Measurements from ENCODE around the gene FRMD8. TPM values are rescaled to one million over a fixed set of nuclear protein-coding genes. Genes with fewer than 3 reads are reported as not detected.
A peak's percentile ranks its signal among the peaks of the same experiment; 100 is the strongest.

Gene FRMD8
- total RNA-seq, 2 experiments from 2014 or later: 51.0 to 54.7 TPM

GRCh38 chr11:65394125-65394536 is 7.7 kb downstream of the FRMD8 start:
- POLR2A ChIA-PET: interaction anchor here (0.7 to 1.9 kb wide), 2 partner anchors 9 to 105 kb away, joined by 3 to 7 read pairs; partner anchors contain the start of gene MALAT1
- H3K4me3 Mint-ChIP-seq: no peak overlapping the region
- no peaks in the 10 kb centered on the region for H3K27me3 Mint-ChIP-seq (ENCODE audit: low read depth)
- no peak overlapping the region for H3K27ac Mint-ChIP-seq
- DNase-seq (no peak), ATAC-seq (no peak)
- H3K9me3 Mint-ChIP-seq (ENCODE audit: insufficient read depth): no peaks in the 10 kb centered on the region
- peaks cover 25% of the 10 kb centered on the region for H3K4me1 Mint-ChIP-seq (ENCODE audit: low read depth)
- H3K36me3 Mint-ChIP-seq (ENCODE audit: low read depth): peaks cover 41% of the 10 kb centered on the region
- CTCF ChIA-PET: no interaction called here

- Mint-ChIP-seq H3K27ac (no peak overlapping the region), H3K27me3 (ENCODE audit: low read depth) (no peaks in the 10 kb centered on the region), H3K36me3 (ENCODE audit: low read depth) (peaks cover 41% of the 10 kb centered on the region), H3K4me1 (ENCODE audit: low read depth) (peaks cover 6% of the 10 kb centered on the region), H3K4me3 (no peak overlapping the region), H3K9me3 (ENCODE audit: insufficient read depth) (no peaks in the 10 kb centered on the region)
- CTCF ChIA-PET: no interaction called here
- ATAC-seq: no peak
- POLR2A ChIA-PET: interaction anchor here (1.0 to 1.5 kb wide), 2 partner anchors 103 to 109 kb away, joined by 3 to 4 read pairs; partner anchors contain the start of gene MALAT1
- DNase-seq: no peak
Measured at GRCh38 chr11:65395961-65396530, 9.6 kb downstream of the FRMD8 start.

- no peak for DNase-seq
- POLR2A ChIA-PET: interaction anchor here (0.7 to 1.5 kb wide), 3 partner anchors 22 to 108 kb away, joined by 3 to 7 read pairs (median 4); partner anchors contain the start of gene MALAT1
- H3K9me3 Mint-ChIP-seq (ENCODE audit: insufficient read depth): no peaks in the 10 kb centered on the region
- CTCF ChIA-PET: no interaction called here
- H3K27me3 Mint-ChIP-seq (ENCODE audit: low read depth): no peaks in the 10 kb centered on the region
- H3K4me1 Mint-ChIP-seq (ENCODE audit: low read depth): peaks cover 4% of the 10 kb centered on the region
- no peak overlapping the region for H3K4me3 Mint-ChIP-seq
- H3K36me3 Mint-ChIP-seq (ENCODE audit: low read depth): peaks cover 35% of the 10 kb centered on the region
- peak overlapping the region; percentile 52 for H3K27ac Mint-ChIP-seq
- no peak for ATAC-seq
Measured at GRCh38 chr11:65396769-65397745, 10.6 kb downstream of the FRMD8 start.

GRCh38 chr11:65398362-65398910 is 12.0 kb downstream of the FRMD8 start:
- no peak overlapping the region for H3K27ac Mint-ChIP-seq

GRCh38 chr11:65399249-65399648 is 12.8 kb downstream of the FRMD8 start:
- ATAC-seq: no peak
- H3K27ac Mint-ChIP-seq: no peak overlapping the region
- CTCF ChIA-PET: no interaction called here
- no peaks in the 10 kb centered on the region for H3K9me3 Mint-ChIP-seq (ENCODE audit: insufficient read depth)
- peaks cover 34% of the 10 kb centered on the region for H3K36me3 Mint-ChIP-seq (ENCODE audit: low read depth)
- no peak overlapping the region for H3K4me3 Mint-ChIP-seq
- H3K27me3 Mint-ChIP-seq (ENCODE audit: low read depth): no peaks in the 10 kb centered on the region
- POLR2A ChIA-PET: no interaction called here
- H3K4me1 Mint-ChIP-seq (ENCODE audit: low read depth): peaks cover 4% of the 10 kb centered on the region
- DNase-seq: no peak

More at GRCh38 chr11:65398362-65398910, 12.0 kb downstream of the FRMD8 start:
- DNase-seq (no peak), ATAC-seq (no peak)
- Mint-ChIP-seq H3K4me1 (ENCODE audit: low read depth) (peaks cover under 1% of the 10 kb centered on the region), H3K27me3 (ENCODE audit: low read depth) (no peaks in the 10 kb centered on the region), H3K36me3 (ENCODE audit: low read depth) (peaks cover 32% of the 10 kb centered on the region), H3K9me3 (ENCODE audit: insufficient read depth) (no peaks in the 10 kb centered on the region), H3K4me3 (no peak overlapping the region)
- POLR2A ChIA-PET: no interaction called here
- CTCF ChIA-PET: no interaction called here

GRCh38 chr11:65399845-65400244 is 13.4 kb downstream of the FRMD8 start:
- no peak for ATAC-seq
- ChIA-PET CTCF (no interaction called here), POLR2A (no interaction called here)
- Mint-ChIP-seq H3K4me1 (ENCODE audit: low read depth) (peaks cover 4% of the 10 kb centered on the region), H3K27ac (no peak overlapping the region), H3K27me3 (ENCODE audit: low read depth) (no peaks in the 10 kb centered on the region), H3K36me3 (ENCODE audit: low read depth) (peaks cover 34% of the 10 kb centered on the region), H3K4me3 (no peak overlapping the region), H3K9me3 (ENCODE audit: insufficient read depth) (no peaks in the 10 kb centered on the region)
- DNase-seq: no peak

- no peaks in the 10 kb centered on the region for H3K9me3 Mint-ChIP-seq (ENCODE audit: insufficient read depth)
- ChIA-PET CTCF (no interaction called here), POLR2A (no interaction called here)
- peaks cover 4% of the 10 kb centered on the region for H3K4me1 Mint-ChIP-seq (ENCODE audit: low read depth)
- no peak overlapping the region for H3K27ac Mint-ChIP-seq
- H3K27me3 Mint-ChIP-seq (ENCODE audit: low read depth): no peaks in the 10 kb centered on the region
- peaks cover 36% of the 10 kb centered on the region for H3K36me3 Mint-ChIP-seq (ENCODE audit: low read depth)
- DNase-seq (no peak), ATAC-seq (no peak)
- no peak overlapping the region for H3K4me3 Mint-ChIP-seq
Measured at GRCh38 chr11:65400307-65401072, 14.1 kb downstream of the FRMD8 start.

GRCh38 chr11:65401073-65401802 is 14.8 kb downstream of the FRMD8 start:
- no peak for ATAC-seq
- ChIA-PET CTCF (no interaction called here), POLR2A (interaction anchor here (0.6 kb wide), 1 partner anchor 13 kb away, joined by 3 read pairs; no protein-coding TSS in a partner anchor)
- Mint-ChIP-seq H3K27ac (no peak overlapping the region), H3K27me3 (ENCODE audit: low read depth) (no peaks in the 10 kb centered on the region), H3K9me3 (ENCODE audit: insufficient read depth) (no peaks in the 10 kb centered on the region), H3K4me1 (ENCODE audit: low read depth) (peaks cover 4% of the 10 kb centered on the region), H3K36me3 (ENCODE audit: low read depth) (peaks cover 39% of the 10 kb centered on the region), H3K4me3 (no peak overlapping the region)
- DNase-seq: no peak

- ATAC-seq (no peak), DNase-seq (no peak)
- Mint-ChIP-seq H3K36me3 (ENCODE audit: low read depth) (peaks cover 39% of the 10 kb centered on the region), H3K4me3 (no peak overlapping the region), H3K27me3 (ENCODE audit: low read depth) (no peaks in the 10 kb centered on the region), H3K4me1 (ENCODE audit: low read depth) (peaks cover 4% of the 10 kb centered on the region), H3K27ac (no peak overlapping the region), H3K9me3 (ENCODE audit: insufficient read depth) (no peaks in the 10 kb centered on the region)
- ChIA-PET POLR2A (interaction anchor here (0.6 to 0.7 kb wide), 2 partner anchors 12 to 204 kb away, joined by 3 read pairs; no protein-coding TSS in a partner anchor), CTCF (interaction anchor here (6.9 kb wide), 1 partner anchor 14 kb away, joined by 35 read pairs; no protein-coding TSS in a partner anchor)
Measured at GRCh38 chr11:65401803-65402248, 15.4 kb downstream of the FRMD8 start.

- Mint-ChIP-seq H3K4me3 (no peak overlapping the region), H3K27ac (no peak overlapping the region), H3K4me1 (ENCODE audit: low read depth) (peaks cover 4% of the 10 kb centered on the region), H3K36me3 (ENCODE audit: low read depth) (peaks cover 34% of the 10 kb centered on the region), H3K27me3 (ENCODE audit: low read depth) (no peaks in the 10 kb centered on the region), H3K9me3 (ENCODE audit: insufficient read depth) (no peaks in the 10 kb centered on the region)
- POLR2A ChIA-PET: interaction anchor here (1.2 kb wide), 1 partner anchor 13 kb away, joined by 6 read pairs; no protein-coding TSS in a partner anchor
- CTCF ChIA-PET: interaction anchor here (6.9 kb wide), 1 partner anchor 13 kb away, joined by 35 read pairs; no protein-coding TSS in a partner anchor
- no peak for DNase-seq
- ATAC-seq: no peak
Measured at GRCh38 chr11:65402790-65403189, 16.4 kb downstream of the FRMD8 start.
